Adrenal gland (tissue), 12 donors: ENCODE measurements around the gene SLC4A9. TPM values are rescaled to one million over a fixed set of nuclear protein-coding genes. Genes with fewer than 3 reads are reported as not detected.
A peak's percentile ranks its signal among the peaks of the same experiment; 100 is the strongest.

ENCODE experiments used
- DNase-seq, 7 donors: peaks; one replicate each; pipeline ENCODE4 v3.0.0-alpha.2; 2019 to 2020
- H3K27ac ChIP-seq, 5 donors: fragments of 200-600 bp; sonication (generic) in 4 of 5; 1 replicate in 3 of 5; 2 replicates in 2 of 5; pipeline versions ENCODE4 v1.5.1 to v1.8.0; 2016 to 2020; ENCODE audit warnings: mild to moderate bottlenecking in 1 of 5
- H3K27me3 ChIP-seq: fragments of 200-600 bp; 2 replicates; pipeline ENCODE4 v1.8.0; 2021
- H3K36me3 ChIP-seq, 2 donors: fragments of 200-600 bp; replicated peaks in 1 of 2; 1 replicate in 1 of 2; 2 replicates in 1 of 2; pipeline versions ENCODE4 v1.5.1 to v1.8.0; 2018 to 2022
- H3K4me1 ChIP-seq, 2 donors: fragments of 200-600 bp; replicated peaks in 1 of 2; 1 replicate in 1 of 2; 2 replicates in 1 of 2; pipeline versions ENCODE4 v1.5.1 to v1.8.0; 2018 to 2021
- H3K4me3 ChIP-seq, 4 donors: fragments of 200-600 bp; sonication (generic) in 3 of 4; one replicate each; pipeline ENCODE4 v1.5.1; 2016 to 2018
- H3K9me3 ChIP-seq, 3 donors: fragments of 200-600 bp; sonication (generic) in 1 of 3; replicated peaks in 1 of 3; 1 replicate in 2 of 3; 2 replicates in 1 of 3; pipeline versions ENCODE4 v1.5.1 to v1.8.0; 2016 to 2021
- POLR2A ChIP-seq, 2 donors: fragments of 450-650 bp; IDR thresholded peaks; one replicate each; pipeline ENCODE4 v1.6.1; 2017; ENCODE audit warnings: antibody characterized with exemption in 2 of 2, mild to moderate bottlenecking in 2 of 2, moderate library complexity in 1 of 2
- WGBS, 4 donors: extraction: QIAGEN DNeasy Blood & Tissue Kit in 2 of 4; methylation state at CpG; one replicate each; pipeline versions ENCODE4 v1.1.5 to v1.1.7; 2013 to 2017; 5-methylcytosine and 5-hydroxymethylcytosine counted together
- intact Hi-C, 2 donors: fragments of 100-400 bp; cut with DNase I; formaldehyde crosslinking; loops; one replicate each; pipeline versions ENCODE4 v1.14.1 to v1.15.0; 2022 to 2023
- polyA plus RNA-seq, 3 donors: library from polyadenylated mRNA; stranded (reverse); fragments of 200-250 nt in 2 of 3; fragments of 350-450 nt in 1 of 3; fragmentation: Illumina TruSeq in 1 of 3; extraction: RNeasy Lipid Tissue Mini Kit (QIAGEN cat#74804) in 1 of 3; gene quantifications; one replicate each; pipeline ENCODE4 v1.2.3, GENCODE V29; 2013 to 2014
- total RNA-seq, 9 donors: library from RNA; depleted of rRNA in 4 of 9; stranded (reverse); fragments of >200 nt in 4 of 9; fragments of 120-200 nt in 1 of 9; fragmentation: NEBNext Ultra II Directional in 1 of 9; extraction: Animal tissue kit (Norgen Biotek cat#: 25700) in 1 of 9; gene quantifications; one replicate each; pipeline versions ENCODE4 v1.1.0 to v1.2.4, GENCODE V29; 2013 to 2023
- TF ChIP-seq, protein P1 (sequence below), 6 experiments: fragments of 450-650 bp in 4 of 6; fragments of 200-600 bp in 2 of 6; sonication (generic) in 1 of 6; IDR thresholded peaks; 1 replicate in 5 of 6; 2 replicates in 1 of 6; pipeline versions ENCODE4 v1.5.1 to v1.8.0; 2016 to 2021; ENCODE audit warnings: antibody characterized with exemption in 6 of 6, mild to moderate bottlenecking in 2 of 6, moderate library complexity in 1 of 6
- donor health status: healthy with polysubstance abuse.
- donor health status: Bipolar disorder and iron deficiency.
- donor health status: DM: yes; HTN: yes; CAD: no.
- donor health status: DM: no; HTN: no; CAD: no.
- donor health status: DM: no; HTN: no; CAD: no.
- donor health status: DM: yes; HTN: yes; CAD: no.

Gene SLC4A9
- total and polyA plus RNA-seq, 12 donors = 0.13 to 0.32 TPM; not detected in 10

GRCh38 chr5:140324617-140325241 lies 35.3 kb upstream of the SLC4A9 start:
- Histone ChIP-seq H3K36me3 (no peaks in the 10 kb centered on the region), H3K4me3 (no peak overlapping the region), H3K9me3 (no peaks in the 10 kb centered on the region), H3K4me1 (peaks cover 22 to 39% of the 10 kb centered on the region in 2 donors), H3K27me3 (no peaks in the 10 kb centered on the region), H3K27ac (peak overlapping the region in 1 of 5 donors; percentile 95)
- intact Hi-C loops = no loop called here
- WGBS, 4 donors = 60 to 83% (median 74%) methylated on average over 1 of the region's 1 CpG
- DNase-seq = peak in 1 of 7 donors; percentile 27
- TF ChIP-seq, protein P1, sequence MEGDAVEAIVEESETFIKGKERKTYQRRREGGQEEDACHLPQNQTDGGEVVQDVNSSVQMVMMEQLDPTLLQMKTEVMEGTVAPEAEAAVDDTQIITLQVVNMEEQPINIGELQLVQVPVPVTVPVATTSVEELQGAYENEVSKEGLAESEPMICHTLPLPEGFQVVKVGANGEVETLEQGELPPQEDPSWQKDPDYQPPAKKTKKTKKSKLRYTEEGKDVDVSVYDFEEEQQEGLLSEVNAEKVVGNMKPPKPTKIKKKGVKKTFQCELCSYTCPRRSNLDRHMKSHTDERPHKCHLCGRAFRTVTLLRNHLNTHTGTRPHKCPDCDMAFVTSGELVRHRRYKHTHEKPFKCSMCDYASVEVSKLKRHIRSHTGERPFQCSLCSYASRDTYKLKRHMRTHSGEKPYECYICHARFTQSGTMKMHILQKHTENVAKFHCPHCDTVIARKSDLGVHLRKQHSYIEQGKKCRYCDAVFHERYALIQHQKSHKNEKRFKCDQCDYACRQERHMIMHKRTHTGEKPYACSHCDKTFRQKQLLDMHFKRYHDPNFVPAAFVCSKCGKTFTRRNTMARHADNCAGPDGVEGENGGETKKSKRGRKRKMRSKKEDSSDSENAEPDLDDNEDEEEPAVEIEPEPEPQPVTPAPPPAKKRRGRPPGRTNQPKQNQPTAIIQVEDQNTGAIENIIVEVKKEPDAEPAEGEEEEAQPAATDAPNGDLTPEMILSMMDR (IDR thresholded peaks at IDR 0.05) = no peak
- TF ChIP-seq POLR2A (IDR thresholded peaks at IDR 0.05) = no peak

GRCh38 chr5:140325486-140325885 lies 34.5 kb upstream of the SLC4A9 start:
- H3K9me3 ChIP-seq = no peaks in the 10 kb centered on the region
- 86 to 90% (median 89%) methylated on average over 3 of the region's 3 CpGs for WGBS, 4 donors
- peak overlapping the region in 1 of 5 donors; percentile 95 for H3K27ac ChIP-seq
- TF ChIP-seq, protein P1 (IDR thresholded peaks at IDR 0.05) = no peak
- TF ChIP-seq POLR2A (IDR thresholded peaks at IDR 0.05) = no peak
- no peak for DNase-seq
- H3K4me1 ChIP-seq = peaks cover 22 to 39% of the 10 kb centered on the region in 2 donors
- intact Hi-C loops = no loop called here
- no peak overlapping the region for H3K4me3 ChIP-seq
- no peaks in the 10 kb centered on the region for H3K36me3 ChIP-seq
- no peaks in the 10 kb centered on the region for H3K27me3 ChIP-seq

DNA sequence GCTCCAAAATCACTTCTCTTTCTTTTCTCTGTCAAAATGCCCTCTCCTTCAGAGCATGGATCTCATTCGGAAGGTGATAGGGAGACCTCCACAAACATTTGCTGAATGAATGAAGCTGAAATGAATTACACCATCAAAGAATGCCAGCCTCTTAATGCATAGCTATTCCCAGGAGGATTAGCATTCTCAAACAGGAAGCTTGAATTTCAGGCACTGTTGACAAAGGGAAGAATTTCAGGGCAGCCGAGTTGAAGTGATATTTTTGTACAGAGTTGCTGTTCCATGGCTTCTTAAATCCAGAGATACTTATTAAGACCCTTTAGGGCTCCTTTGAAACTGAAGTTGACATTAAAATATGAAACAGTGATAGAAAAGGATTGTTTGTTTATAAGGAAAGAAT lies 32.4 kb upstream of the SLC4A9 start:
- Histone ChIP-seq H3K27ac (no peak overlapping the region), H3K27me3 (no peaks in the 10 kb centered on the region), H3K9me3 (no peaks in the 10 kb centered on the region), H3K4me1 (peaks cover 17 to 29% of the 10 kb centered on the region in 2 donors), H3K36me3 (peaks cover 0 to 2% of the 10 kb centered on the region in 2 donors), H3K4me3 (no peak overlapping the region)
- no peak for DNase-seq
- WGBS, 4 donors = 58 to 65% (median 59%) methylated on average over 2 of the region's 2 CpGs
- intact Hi-C loops = no loop called here
- TF ChIP-seq, protein P1 (IDR thresholded peaks at IDR 0.05) = no peak

DNA sequence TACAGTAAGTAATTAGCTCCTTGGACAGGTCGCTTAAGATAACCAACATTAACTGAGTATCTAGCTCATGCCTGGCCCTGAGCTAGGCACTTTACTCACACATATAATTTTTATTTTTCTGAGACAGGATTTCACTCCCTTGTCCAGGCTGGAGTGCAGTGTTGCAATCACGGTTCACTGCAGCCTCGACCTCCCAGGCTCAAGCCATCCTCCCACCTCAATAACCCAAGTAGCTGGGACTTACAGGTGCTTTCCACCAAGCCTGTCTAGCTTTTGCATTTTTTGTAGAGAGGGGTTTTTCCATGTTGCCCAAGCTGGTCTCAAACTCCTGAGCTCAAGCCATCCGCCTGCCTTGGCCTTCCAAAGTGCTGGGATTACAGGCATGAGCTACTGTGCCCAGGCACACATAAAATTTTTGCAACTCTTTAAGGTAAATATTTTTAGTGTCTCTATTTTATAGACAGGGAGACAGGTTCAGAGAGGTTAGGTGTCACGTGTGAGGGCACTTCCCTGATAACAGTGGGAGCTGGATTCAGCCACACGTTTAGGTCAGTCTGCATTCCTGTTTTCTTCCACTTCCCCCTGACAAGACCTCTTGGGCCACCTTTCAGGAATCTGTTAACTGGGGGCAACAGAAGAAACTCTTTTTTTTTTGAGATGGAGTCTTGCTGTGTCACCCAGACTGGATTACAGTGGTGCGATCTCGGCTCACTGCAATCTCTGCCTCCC lies 31.8 kb upstream of the SLC4A9 start:
- no peak for DNase-seq
- H3K4me1 ChIP-seq = peaks cover 11 to 23% of the 10 kb centered on the region in 2 donors
- no peaks in the 10 kb centered on the region for H3K27me3 ChIP-seq
- H3K4me3 ChIP-seq = no peak overlapping the region
- H3K27ac ChIP-seq = no peak overlapping the region
- no peaks in the 10 kb centered on the region for H3K9me3 ChIP-seq
- peaks cover 0 to 5% of the 10 kb centered on the region in 2 donors for H3K36me3 ChIP-seq
- TF ChIP-seq, protein P1 (IDR thresholded peaks at IDR 0.05) = no peak
- no peak for TF ChIP-seq POLR2A (IDR thresholded peaks at IDR 0.05)
- WGBS, 4 donors = 84 to 88% (median 85%) methylated on average over 8 of the region's 8 CpGs
- intact Hi-C loops = no loop called here
